NOMO-1 treated with dmso at 0.1 percent for 144 hours (cell line): Measurements from ENCODE around the gene MACROD1.

Experiments used
- DNase-seq: peaks from one replicate; lab custom pipeline; 2025; ENCODE audit not compliant: unreplicated experiment; lab: John Stamatoyannopoulos, UW

MACROD1 gene

DNA sequence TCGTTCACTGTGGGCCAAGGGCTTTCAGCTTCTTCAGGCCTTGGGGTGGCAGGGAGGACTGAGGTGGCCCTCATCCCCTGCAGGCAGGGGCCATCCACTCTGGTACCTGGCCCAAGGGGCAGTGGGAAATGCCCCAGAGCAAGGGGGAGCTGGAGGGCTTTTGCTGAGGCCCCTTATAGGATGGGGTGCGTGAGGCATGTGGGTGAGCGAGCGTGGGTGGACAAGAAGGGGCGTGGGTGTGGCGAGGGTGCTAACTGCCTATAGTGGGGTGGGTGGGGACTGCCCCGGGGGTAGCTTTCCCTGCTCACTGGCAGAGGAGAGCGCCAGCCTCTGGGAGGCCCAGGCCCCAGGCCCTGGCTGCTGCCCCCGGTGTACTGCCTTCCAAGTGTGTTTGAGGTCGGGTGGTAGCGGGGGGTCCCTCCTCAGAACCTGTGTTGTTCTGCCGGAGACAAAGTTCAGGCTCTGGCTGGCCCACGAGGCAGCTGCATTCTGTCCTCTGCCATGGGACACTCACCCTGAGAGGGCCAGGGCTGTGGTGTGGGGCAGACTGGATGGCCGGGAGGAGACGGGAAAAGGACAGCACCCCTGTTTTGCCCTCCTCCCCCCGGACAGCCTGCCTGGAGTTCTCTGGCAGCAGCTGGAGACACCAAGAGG lies 126.8 kb downstream of the MACROD1 start:
- no peak for DNase-seq

DNA sequence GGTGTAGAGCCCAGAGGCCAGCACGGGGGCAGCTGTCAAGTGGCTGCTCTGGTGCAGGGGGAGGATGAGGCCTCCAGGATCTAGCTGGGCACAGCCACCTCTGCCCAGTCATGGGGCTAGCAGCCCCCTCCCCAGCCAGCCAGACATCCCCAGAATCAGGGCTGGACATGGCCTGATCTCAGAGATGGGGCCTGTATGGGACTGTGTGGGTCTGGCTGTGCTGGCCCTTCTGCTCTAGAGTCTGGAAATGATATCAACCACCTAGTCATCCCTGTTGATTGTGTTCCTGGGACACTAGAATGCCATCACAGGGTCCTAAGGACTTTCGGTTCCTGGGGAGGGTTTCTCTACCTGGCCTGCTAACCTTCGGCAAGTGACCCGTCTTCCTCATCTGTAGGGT lies 127.4 kb downstream of the MACROD1 start:
- DNase-seq = no peak

DNA sequence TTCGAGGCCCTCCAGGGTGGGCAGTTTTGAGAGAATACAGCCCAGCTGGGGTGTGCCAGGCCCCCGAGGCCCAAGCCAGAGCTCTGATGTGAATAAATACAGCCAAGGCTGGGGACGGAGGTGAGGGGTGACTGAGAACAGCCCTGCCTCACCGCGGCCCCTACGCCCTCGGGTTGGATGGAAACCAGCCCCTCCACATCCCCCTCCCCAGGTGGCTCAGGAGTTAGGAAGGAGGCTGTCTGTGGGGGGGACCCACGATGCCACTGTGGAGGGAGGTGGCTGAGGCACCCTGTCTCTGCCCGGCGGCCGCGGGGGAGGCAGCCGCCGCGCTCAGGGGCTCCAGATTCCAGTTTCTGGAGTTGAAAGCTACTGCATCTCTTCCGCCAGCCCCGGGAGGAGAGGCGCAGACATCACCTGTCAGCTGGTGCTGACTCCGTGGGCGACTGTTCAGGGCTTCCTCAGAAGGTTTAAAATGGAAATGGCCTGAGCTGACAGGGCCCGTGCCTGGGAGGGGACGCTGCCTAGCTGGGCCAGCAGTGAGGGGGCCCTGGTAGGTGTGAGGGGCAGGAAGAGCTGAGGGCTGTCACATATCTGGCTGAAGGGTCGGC lies 128.8 kb downstream of the MACROD1 start:
- no peak for DNase-seq

DNA sequence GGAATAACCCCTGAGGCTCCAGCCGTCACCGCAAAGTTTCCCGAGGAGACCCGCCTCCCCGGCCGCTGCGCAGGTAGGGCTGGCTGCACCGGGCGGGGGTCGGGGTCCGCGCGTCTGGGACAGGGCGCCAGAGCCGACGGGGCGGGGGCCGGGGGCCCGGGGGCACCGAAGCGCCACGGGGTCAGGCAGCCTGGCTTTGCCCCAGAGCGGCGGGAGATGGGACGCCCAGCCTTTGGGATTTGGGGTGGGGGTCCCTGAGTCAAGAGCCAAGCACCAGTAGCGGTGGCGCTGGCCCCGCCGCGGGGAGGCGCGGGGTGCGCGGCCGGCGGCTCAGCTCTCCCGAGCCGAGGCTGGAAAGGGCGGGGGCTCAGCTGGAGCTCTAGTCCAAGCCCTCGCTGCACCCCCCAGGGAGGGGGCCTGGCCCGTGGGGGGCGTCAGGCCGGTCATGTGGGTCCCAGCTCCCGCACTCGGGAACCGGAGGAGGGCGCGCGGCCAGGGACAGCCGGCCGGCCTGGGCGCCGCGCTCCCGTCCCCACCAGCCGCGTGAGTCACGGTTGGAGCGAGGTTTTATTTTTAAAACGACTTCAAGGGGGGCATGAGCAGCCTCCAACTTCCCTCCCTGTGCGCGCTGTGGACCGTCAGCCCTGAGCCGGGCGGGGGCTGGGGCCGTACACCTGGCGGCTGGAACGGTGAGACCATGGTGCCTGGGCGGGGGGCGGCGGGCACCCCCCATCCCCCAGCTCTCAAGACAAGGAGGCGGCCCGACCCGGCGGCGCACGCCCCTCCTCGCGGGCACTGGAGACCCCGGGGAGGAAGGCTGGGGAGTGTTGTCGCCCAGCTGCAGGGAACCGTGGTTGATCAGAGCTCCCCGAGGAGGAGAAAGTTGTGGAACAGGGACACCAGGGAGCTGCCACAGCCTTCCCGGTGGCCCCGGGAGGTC lies 129.6 kb downstream of the MACROD1 start:
- no peak for DNase-seq

DNA sequence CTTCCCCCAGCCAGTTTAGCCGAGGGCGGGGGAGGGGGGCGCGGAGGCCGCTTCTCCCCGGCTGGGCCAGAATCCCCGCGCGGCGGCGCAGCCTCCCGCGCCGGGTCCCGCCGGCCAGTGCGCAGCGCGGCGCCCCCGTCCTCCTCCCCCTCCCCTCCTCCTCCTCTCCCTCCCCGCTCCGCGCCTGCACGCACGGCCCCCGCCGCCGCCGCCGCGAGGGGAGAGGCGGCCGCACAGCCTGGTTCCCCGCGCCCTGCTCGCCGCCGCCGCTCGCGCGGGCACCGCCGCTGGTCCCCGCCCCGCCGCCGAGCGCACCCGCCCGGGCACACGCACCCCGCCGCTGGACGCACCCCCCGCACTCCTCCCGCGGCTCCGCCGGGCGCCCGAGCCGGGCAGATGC lies 130.3 kb downstream of the MACROD1 start, which contains the start of gene FLRT1:
Gene FLRT1, plus strand, starts transcription at position 356 of the 400 bp plus-strand sequence. CDS start 80,337 bp downstream, outside the sequence.
- DNase-seq = no peak

DNA sequence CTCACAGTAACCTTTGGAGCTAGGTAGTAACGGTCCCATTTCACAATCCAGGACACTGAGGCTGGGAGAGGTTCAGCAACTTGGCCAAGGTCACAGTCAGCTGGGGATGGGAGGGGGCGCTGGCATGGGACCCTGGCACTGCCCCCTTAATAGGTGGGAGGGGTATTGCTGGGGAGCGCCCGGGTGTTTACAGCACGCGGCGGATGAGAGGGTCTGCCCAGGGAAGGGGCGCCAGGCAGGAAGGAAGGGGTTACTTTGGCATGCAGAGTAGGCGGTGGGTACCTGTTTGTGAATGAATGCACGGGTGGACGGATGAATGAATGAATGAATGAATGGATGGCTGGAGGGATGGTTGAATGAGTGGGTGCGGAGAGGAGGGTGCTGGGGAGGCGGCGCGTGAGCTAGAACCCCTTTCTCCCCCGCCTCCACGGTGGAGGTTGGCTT lies 130.8 kb downstream of the MACROD1 start:
- DNase-seq = no peak

DNA sequence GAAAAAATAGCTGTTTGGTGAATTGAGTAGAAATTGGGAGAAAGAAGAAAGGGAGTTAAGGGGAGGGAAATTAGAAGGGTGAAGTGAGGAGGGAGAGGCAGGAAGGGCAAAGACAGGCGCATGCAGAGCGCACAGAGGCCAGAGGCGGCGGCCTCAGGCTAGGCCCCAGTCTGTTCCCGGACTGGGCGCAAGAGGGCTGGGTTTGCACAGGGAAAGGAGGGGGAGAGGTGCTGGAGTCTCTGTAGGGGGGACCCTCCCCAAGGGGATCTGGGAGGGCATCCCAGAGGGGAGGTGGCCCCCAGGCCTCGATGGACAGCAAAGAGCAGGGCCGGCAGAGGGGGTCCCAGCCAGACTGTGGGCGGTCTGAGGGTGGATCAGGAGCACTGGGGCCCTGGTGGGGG lies 131.5 kb downstream of the MACROD1 start:
- no peak for DNase-seq

DNA sequence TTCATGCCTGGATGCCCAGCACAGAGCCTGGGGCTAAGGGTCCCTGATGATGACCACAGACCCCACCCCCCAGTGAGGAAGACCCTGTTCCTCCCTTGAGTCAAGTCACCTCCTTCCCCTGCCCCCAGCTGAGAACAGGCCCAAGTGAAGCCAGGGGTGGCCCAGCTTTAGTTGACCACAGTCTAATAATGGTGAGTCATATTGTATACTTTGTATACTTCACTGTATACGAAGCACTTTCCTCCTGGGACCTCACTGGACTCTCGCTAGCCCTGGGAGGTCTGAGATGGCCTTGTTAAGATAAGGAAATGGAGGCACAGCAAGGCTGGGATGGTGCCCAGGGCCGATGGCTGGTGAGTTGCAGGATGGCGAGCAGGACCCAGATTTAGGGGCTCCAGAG lies 133.9 kb downstream of the MACROD1 start:
- DNase-seq = no peak

DNA sequence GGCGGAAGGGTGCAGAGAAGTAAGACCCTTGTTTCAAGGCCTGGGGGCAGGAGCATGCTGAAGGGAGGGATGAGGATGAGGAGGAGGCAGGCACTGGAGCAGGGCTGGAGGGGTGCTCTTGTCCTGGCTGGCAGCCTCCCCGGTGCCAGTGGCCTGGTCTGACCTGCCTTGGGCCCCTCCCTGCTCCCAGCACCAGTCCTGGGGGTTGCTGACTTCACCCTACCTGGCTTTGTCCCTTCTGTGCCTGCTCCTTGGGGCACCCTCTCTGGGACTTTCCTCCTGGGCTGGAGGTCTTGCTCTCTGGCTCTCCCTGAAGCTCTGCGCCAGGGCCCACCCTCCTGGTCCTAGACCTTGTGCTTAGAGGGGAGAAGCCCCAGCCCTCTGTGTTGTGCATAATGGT lies 134.9 kb downstream of the MACROD1 start:
- DNase-seq = no peak

DNA sequence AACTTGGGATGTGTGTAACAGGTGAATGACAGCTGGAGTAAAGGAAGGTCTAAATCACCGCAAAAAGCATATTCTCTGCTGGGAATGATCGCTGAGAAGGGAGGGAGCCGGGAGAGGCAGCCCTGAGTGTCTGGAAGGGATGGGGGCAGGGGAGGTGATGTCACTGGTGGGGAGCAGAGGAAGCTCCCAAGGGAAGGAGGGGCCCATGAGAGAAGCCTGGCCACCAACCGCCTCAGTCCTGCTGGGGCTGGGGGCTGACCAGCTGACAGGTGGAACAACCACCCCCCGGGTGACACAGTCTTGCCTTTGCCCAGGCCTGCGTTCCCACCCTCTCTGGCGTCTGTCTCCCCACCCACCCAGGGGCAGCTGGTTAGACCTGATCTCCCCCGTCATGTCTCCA lies 136.1 kb downstream of the MACROD1 start:
- DNase-seq = no peak

DNA sequence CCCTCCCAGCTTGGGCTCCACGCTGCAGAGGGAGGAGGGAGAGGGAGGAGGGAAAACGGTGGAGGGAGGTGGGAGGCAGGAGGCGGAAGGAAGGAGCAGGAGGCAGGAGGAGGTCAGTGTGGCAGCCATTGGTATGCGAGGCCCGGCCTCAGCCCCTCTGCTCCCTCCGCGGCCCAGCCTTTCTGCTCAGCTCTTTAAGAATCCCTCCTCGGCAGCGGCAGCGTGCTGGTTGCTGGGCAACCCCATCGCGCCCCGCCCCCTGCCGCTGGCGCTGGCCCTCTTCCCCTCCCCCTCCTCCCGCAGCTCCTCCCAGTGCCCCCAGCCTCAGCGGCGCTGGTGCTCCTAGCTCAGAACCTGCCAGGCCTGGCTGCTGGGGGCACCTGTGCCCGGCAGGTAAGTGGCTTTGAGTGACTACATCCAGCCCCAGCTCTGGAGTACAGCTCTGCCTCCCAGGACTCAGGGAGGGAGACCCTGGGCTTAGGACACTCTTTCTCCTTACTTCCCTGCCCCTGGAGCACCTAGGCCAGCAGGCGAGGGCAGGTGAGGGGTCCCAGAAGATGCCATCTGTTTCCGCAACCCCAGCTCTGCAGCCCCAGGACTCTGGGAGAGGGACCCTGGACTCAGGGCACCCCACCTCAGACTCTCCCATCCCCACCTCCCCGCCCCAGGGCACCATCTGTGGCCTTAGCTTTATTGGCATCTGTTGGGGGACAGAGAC lies 137.4 kb downstream of the MACROD1 start:
- peak; percentile 42 for DNase-seq

DNA sequence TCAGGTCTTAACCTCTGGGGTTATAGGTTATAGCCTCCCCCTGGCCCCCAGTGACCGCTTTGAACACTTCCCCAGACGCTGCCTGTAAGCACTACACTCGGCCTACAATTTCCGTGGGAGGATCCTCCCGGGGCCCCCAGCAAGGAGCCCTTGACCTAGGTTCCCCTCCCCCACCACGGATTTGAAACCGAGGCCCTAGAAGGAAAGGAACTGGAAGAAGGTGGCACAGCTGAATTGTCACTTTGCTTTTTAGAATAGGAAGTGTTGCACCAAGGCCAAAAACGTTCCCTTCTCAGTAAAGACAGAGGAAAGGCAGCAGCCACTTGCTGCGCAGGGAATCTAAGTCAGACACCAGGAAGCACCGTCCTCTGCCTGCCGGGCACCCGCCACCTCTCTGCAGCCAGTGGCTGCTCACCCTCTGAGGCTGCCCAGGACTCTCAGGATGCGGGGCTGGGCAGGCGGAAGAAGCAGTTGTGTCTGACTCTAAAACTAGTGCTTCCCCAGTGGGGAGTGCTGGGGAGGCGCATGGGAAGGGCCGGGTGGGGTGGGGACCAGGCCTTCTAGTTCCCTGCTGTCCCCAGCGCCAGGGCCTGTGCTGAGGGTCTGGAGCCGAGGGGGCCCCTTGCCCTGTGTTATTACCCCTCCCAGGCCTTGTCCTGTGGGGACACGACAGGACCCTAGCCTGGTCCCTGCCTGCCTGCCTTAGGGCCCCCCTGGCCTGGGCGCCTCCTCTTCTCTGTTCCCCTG lies 138.1 kb downstream of the MACROD1 start:
- DNase-seq = peak; percentile 77

DNA sequence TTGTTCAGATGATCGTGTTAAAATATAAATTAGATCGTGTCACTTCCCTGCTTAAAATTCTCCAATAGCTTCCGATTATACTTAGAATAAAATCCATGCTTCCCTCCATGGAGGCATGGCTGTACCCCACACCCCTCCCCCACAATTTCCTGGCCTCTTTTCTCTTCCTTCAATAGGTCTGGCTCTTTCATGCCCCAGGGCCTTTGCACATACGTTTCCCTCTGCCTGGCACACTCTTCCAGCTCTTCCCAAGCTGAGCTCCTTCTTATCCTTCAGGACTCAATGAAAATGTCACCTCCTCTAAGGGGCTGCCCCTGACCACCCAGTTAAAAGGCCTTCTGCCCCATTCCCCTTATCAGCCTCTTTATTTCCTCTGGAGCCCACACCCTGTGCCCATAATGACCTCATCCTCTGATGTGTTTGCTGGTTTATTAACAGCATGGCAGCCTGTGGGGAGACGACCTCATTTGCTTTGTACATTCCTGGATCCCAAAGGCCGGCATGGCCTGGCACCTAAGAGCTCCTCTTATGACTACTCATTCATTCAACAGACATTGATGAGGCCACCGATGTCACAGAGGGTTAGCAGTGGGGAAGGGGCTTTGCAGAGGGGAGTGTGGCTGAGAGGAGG lies 139.2 kb downstream of the MACROD1 start:
- DNase-seq = no peak

DNA sequence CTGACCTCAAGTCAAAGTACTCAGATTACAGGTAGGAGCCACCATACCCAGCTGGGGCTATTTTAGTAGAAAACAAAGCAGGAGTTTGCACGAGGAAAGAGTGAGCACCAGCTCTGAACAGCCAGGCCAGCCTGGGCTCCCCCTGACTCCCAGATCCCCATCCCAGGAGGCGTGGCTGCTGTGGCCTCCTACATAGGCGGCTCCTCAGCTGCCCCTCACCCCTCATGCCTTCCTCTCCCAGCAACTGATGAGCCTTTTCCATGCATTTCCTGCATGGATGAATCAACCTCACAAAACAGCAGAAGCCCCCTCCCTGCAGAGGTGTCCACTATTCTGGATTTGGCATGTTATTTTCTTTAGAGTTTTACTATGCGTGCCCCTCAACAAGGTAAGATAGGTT lies 140.7 kb downstream of the MACROD1 start:
- DNase-seq = no peak

DNA sequence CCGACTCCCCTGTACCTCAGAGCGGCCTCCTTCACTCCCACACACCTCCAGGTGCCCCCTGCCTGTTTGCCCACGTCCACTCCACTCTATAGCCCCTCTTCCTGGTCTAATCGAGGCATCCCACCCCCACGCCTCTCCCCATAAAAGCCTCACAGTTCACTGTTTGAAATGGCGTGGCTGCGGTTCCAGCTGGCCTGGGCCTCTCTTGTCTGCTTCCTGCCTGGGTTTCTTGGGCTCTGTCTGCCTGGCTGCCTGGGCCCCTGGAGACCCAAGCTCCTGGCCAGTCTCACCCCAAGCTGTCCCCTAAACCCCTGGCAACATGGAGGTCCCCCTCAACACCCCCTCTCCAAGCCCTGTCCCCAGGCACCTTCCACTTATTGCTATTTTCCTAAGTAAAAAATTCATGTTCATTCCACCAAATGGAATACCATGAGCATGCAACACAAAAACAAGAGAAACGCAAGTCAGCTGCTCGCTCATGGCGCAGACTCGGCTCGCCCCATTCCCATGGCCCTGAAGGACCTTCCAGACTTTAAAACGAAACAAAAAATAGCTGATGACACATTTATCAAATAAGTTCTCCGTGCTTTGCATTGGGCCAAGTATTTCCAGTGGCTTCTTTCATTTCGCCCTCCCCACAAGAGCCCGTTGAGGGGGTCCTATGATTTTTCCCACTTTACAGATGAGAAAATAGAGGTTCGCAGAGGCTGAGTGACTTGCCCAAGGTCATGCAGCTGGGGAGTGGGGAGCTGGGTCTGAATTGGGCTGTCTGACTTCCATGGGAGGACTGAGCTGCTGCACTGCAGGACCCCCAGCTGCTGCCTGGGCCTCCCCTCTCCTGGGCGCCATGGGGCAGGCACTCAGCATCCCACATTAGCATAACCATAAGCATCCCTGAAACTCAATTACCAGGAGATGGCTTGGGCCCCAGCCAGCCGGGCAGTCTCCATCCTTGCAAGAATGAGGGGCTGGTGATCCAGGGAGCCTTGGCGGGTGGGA lies 141.9 kb downstream of the MACROD1 start:
- DNase-seq = no peak

DNA sequence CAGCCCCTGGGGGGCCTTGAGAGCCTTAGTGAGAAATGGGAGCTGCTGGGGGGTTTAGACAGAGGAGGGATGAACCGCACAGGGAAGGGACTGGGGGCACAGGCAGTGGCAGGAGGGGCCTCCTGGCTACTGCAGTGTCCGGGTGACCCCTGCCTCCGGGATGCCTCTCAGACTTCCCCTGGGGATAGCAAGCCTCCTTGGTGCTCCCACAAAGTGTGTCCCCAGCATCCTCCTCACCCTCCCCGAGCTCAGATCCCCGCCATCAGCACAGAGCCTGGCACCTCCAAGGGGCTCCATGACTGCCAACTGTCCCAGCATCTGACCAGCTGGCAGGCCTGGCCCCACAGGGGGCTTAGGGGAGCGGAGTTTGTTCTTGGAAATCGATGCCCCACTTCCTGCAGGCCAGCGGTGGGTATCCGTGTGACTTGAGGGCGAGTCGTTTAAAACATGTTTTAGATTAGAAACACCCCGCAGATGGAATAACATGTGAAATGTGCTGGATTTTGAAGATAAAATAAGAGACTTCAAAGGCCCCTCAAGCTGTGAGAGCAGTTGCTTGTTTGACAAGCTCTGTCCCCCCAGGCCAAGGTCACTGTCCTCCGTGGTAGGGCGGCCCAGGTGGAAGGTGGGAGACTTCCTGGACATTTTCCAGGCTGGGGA lies 143.7 kb downstream of the MACROD1 start:
- no peak for DNase-seq

DNA sequence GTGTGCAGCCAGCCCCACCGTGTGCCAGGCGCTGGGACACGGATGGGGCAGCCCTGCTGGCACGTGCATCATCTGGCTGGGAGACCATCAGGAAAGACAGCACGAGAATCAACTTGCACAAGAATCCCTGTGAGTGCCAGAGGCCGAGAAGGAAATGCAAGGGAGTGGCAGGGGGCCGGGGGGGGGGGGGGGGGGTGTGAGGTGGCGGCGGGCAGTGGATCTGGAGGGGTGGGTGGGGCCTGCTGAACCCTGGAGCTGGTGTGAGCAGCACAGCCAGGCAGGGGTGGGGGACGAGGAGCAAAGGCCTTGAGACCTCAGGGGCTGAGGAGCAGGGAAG lies 144.2 kb downstream of the MACROD1 start:
- no peak for DNase-seq

DNA sequence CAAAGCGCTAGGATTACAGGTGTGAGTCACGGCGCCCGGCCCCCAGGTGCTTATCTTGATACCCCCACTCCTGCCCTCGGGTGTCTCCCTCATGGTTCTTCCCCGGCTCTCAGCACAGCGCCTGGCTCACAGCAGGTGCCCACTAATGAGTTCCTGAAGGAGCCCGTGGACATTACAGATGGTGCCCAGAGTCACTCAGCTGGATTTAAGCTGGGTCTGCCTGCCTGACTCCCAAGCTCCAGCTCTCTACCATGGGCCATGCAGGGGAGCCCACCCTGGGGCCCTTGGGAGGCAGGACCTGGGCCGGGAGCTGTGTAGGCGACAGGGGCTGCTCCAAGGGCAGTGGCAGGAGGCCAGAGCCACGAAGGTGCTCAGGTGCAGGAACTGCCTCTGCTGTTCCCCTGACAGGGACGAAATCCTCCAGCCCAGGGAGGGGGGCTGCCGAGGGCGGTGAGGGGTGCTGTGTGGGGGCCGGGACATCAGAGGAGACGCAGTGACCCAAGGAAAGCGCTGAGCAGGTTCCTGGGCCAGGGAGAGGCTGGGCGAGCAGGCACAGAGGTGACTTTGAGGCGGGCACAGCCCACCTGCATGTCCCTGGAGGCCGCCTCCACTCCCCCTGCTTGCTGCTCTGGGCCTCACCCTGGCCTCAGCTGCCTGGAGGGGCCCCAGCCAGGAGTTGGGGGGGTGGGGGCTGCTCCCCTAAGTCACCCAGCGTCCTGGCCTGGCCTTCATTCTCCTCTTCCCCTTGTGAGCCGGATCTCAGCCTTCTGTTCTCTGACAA lies 144.7 kb downstream of the MACROD1 start:
- DNase-seq = no peak
